Naive B cell (primary cell): ENCODE measurements around the gene ARHGEF18. TPM values are rescaled to one million over a fixed set of nuclear protein-coding genes. Genes with fewer than 3 reads are reported as not detected.
"Not testable (repeated sequence)": the region's sequence is repeated elsewhere in the genome, so short reads cannot be mapped to it uniquely, and the experiment has no call there.

Experiments
- ATAC-seq, 2 donors: fragments of 150-1000 bp; cut with Tn5 transposase; 2 replicates each; pipeline ENCODE4 v1.10.0; 2021; ENCODE audit warnings: low read depth in 2 of 2, mild to moderate bottlenecking in 2 of 2, moderate library complexity in 2 of 2
- DNase-seq: peaks from one replicate; pipeline ENCODE4 v3.0.0; 2022
- H3K27ac Mint-ChIP-seq, 6 donors: one replicate each; pipeline ENCODE4 v1.8.0; 2020 to 2022; ENCODE audit warnings: mild to moderate bottlenecking in 6 of 6, mixed read lengths in 6 of 6, moderate library complexity in 5 of 6, inconsistent platforms in 2 of 6
- H3K27me3 Mint-ChIP-seq, 3 donors: one replicate each; pipeline ENCODE4 v1.8.0; 2021 to 2022; ENCODE audit warnings: mixed read lengths in 3 of 3, mild to moderate bottlenecking in 1 of 3
- H3K36me3 Mint-ChIP-seq, 2 donors: one replicate each; pipeline ENCODE4 v1.8.0; 2020 to 2022; ENCODE audit warnings: mixed read lengths in 2 of 2, inconsistent platforms in 1 of 2, mild to moderate bottlenecking in 1 of 2
- H3K4me1 Mint-ChIP-seq, 3 donors: one replicate each; pipeline ENCODE4 v1.8.0; 2020 to 2022; ENCODE audit warnings: mixed read lengths in 3 of 3, inconsistent platforms in 1 of 3, mild to moderate bottlenecking in 1 of 3, moderate library complexity in 1 of 3
- H3K4me3 Mint-ChIP-seq, 8 donors: one replicate each; pipeline ENCODE4 v1.8.0; 2020 to 2022; ENCODE audit warnings: mild to moderate bottlenecking in 8 of 8, mixed read lengths in 8 of 8, moderate library complexity in 8 of 8, inconsistent platforms in 2 of 8
- H3K9me3 Mint-ChIP-seq, 7 donors: one replicate each; pipeline ENCODE4 v1.8.0; 2020 to 2022; ENCODE audit warnings: mixed read lengths in 7 of 7, mild to moderate bottlenecking in 5 of 7, inconsistent platforms in 2 of 7, moderate library complexity in 1 of 7
- polyA plus RNA-seq, 6 donors: library from polyadenylated mRNA; unstranded; fragments of 300-500 nt; fragmentation: Illumina TruSeq; gene quantifications; one replicate each; pipeline ENCODE4 v1.2.3, GENCODE V29; 2021; ENCODE audit warnings: low read depth in 6 of 6

ARHGEF18 gene
- polyA plus RNA-seq, 6 donors from 2014 or later: 3.0 to 19.9 (median 4.8) TPM

GRCh38 chr19:7355151-7355820 lies 6.5 kb downstream of the ARHGEF18 start:
- Mint-ChIP-seq H3K4me1 (peaks cover 61 to 95% (median 76%) of the 10 kb centered on the region in 3 donors), H3K36me3 (peaks cover 32 to 55% of the 10 kb centered on the region in 2 donors), H3K9me3 (peaks cover 0 to 16% (median 8%) of the 10 kb centered on the region in 7 donors), H3K27me3 (no peaks in the 10 kb centered on the region), H3K27ac (peak overlapping the region in 4 of 6 donors; percentile 80 to 95 (median 92)), H3K4me3 (peak overlapping the region in 6 of 8 donors; percentile 3 to 99 (median 60))
- DNase-seq (no peak), ATAC-seq (no peak)

GRCh38 chr19:7355871-7356270 lies 7.1 kb downstream of the ARHGEF18 start:
- H3K27ac Mint-ChIP-seq: peak overlapping the region in 3 of 6 donors; percentile 51 to 87 (median 72)

DNA sequence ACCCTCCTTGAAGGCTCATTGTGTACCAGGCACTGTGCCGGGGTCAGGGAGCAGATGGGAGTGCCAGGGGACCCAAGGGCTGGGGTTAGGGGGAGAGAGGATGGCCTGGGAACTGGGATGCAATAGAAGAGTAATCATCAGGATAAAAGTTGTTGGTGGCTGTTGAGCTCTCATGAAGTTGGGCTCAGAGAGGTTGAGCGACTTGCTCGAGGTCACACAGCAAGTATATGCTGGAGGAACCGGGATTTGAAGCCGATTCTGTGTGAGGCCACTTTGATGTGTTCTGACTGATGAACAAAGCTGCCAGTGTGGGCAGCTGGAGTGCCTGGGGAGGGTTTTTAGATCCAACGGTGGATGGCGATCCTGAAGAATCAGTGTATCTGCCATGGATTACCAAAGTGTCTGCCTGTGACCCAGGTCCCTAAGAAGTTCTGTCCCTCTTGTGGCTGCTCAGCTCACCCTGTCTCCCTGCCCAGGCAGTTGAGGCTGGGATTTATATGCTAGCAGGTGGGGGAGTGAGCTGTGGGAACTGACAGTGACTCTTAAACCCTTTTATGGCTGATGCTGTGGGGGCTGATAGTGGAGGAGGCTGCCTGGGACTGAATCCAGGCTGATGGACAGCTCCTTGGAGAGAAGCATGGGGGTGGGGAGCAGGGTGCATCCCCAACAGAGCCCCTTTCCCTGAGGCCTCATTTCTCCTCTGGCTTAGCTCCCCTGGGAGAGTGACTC lies 8.3 kb downstream of the ARHGEF18 start:
- DNase-seq: no peak
- peaks cover 54 to 92% (median 67%) of the 10 kb centered on the region in 3 donors for H3K4me1 Mint-ChIP-seq
- peaks cover 27 to 48% of the 10 kb centered on the region in 2 donors for H3K36me3 Mint-ChIP-seq
- no peaks in the 10 kb centered on the region for H3K27me3 Mint-ChIP-seq
- peak overlapping the region in 5 of 6 donors; percentile 0 to 89 (median 74) for H3K27ac Mint-ChIP-seq
- peaks cover 0 to 8% (median 2%) of the 10 kb centered on the region in 7 donors for H3K9me3 Mint-ChIP-seq
- no peak for ATAC-seq
- H3K4me3 Mint-ChIP-seq: peak overlapping the region in 7 of 8 donors; percentile 9 to 78 (median 55)

More at GRCh38 chr19:7355871-7356270, 7.1 kb downstream of the ARHGEF18 start:
- ATAC-seq: no peak
- DNase-seq: no peak
- Mint-ChIP-seq H3K4me1 (peaks cover 55 to 94% (median 70%) of the 10 kb centered on the region in 3 donors), H3K27me3 (no peaks in the 10 kb centered on the region), H3K4me3 (peak overlapping the region in 1 of 8 donors; percentile 39), H3K36me3 (peaks cover 32 to 49% of the 10 kb centered on the region in 2 donors), H3K9me3 (peaks cover 0 to 14% (median 7%) of the 10 kb centered on the region in 7 donors)

- ATAC-seq (no peak), DNase-seq (no peak)
- no peaks in the 10 kb centered on the region for H3K27me3 Mint-ChIP-seq
- H3K4me1 Mint-ChIP-seq: peaks cover 60 to 89% (median 69%) of the 10 kb centered on the region in 3 donors
- peaks cover 26 to 55% of the 10 kb centered on the region in 2 donors for H3K36me3 Mint-ChIP-seq
- H3K9me3 Mint-ChIP-seq: peaks cover 0 to 8% (median 0%) of the 10 kb centered on the region in 7 donors
- H3K27ac Mint-ChIP-seq: peak overlapping the region; percentile 0 to 89 (median 64)
- H3K4me3 Mint-ChIP-seq: peak overlapping the region in 5 of 8 donors; percentile 16 to 62 (median 44)
Measured at GRCh38 chr19:7358102-7358597, 9.4 kb downstream of the ARHGEF18 start.

GRCh38 chr19:7360393-7360984 lies 11.8 kb downstream of the ARHGEF18 start:
- no peak for DNase-seq
- Mint-ChIP-seq H3K27ac (peak overlapping the region in 2 of 6 donors; percentile 19 to 65), H3K9me3 (peaks cover 0 to 8% (median 0%) of the 10 kb centered on the region in 7 donors), H3K4me1 (peaks cover 55 to 84% (median 60%) of the 10 kb centered on the region in 3 donors), H3K27me3 (no peaks in the 10 kb centered on the region), H3K36me3 (peaks cover 26 to 54% of the 10 kb centered on the region in 2 donors), H3K4me3 (no peak overlapping the region)
- no peak for ATAC-seq

DNA sequence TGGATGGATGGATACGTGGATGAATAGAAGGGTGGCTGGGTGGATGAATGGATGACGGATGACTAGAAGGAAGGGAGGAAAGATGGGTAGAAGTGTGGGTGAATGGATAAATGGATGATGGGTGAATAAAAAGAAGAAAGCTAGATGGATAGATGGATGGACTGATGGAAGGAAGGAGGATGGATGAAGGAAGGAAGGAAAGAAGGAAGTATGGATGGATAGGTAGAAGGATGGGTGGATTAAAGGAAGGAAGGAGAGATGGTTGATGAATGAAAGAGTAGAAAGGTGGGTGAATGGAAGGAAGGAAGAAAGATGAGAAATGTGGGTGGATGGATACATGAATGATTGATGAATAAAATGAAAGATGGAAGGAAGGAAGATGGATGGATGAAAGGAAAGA lies 14.5 kb downstream of the ARHGEF18 start:
- Mint-ChIP-seq H3K9me3 (peaks cover 0 to 3% (median 0%) of the 10 kb centered on the region in 7 donors), H3K4me1 (peaks cover 46 to 68% (median 56%) of the 10 kb centered on the region in 3 donors), H3K27me3 (no peaks in the 10 kb centered on the region), H3K27ac (peak overlapping the region; percentile 79 to 96 (median 91)), H3K36me3 (peaks cover 20 to 39% of the 10 kb centered on the region in 2 donors), H3K4me3 (peak overlapping the region in 1 of 8 donors; percentile 17)
- DNase-seq (no peak), ATAC-seq (no peak)

DNA sequence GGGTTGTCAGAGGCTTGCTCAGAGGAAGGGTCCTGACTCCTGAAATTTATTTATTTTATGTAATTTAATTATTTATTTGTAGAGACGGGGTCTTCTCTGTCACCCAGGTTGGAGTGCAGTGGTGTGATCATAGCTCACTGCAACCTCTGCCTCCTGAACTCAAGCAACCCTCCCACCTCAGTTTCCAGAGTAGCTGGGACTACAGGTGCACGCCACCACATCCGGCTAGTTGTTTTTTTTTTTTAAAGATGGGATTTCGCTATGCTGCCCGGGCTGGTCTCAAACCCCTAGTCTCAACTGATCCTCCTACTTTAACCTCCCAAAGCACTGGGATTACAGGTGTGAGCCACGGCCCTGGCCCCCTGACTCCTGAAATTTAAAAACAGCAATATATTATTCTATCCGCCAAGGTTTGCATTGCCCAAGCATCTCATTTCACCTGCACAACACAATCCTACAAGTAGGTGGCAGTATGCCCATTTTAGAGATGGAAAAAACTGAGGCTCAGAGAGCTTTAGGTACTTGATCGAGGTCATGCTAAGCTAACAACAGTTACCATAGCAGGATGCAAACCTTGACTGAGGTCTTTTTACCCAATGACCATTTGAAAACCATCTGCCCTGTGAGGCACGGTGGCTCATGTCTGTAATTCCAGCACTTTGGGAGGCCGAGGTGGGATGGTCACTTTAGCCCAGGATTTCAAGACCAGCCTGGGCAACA lies 18.1 kb downstream of the ARHGEF18 start:
- Mint-ChIP-seq H3K4me1 (peaks cover 31 to 48% (median 45%) of the 10 kb centered on the region in 3 donors), H3K4me3 (no peak overlapping the region), H3K27me3 (no peaks in the 10 kb centered on the region), H3K27ac (peak overlapping the region in 5 of 6 donors; percentile 36 to 89 (median 42)), H3K36me3 (peaks cover 21 to 37% of the 10 kb centered on the region in 2 donors), H3K9me3 (no peaks in the 10 kb centered on the region)
- ATAC-seq (peak in 1 of 2 donors; percentile 39), DNase-seq (no peak)

GRCh38 chr19:7368456-7368855 lies 19.7 kb downstream of the ARHGEF18 start:
- ATAC-seq: no peak
- H3K36me3 Mint-ChIP-seq: peaks cover 22 to 30% of the 10 kb centered on the region in 2 donors
- H3K27ac Mint-ChIP-seq: peak overlapping the region in 2 of 6 donors; percentile 16 to 77
- DNase-seq: no peak
- peaks cover 22 to 36% (median 36%) of the 10 kb centered on the region in 3 donors for H3K4me1 Mint-ChIP-seq
- H3K4me3 Mint-ChIP-seq: no peak overlapping the region
- peaks cover 0 to 1% (median 0%) of the 10 kb centered on the region in 7 donors for H3K9me3 Mint-ChIP-seq
- H3K27me3 Mint-ChIP-seq: no peaks in the 10 kb centered on the region

DNA sequence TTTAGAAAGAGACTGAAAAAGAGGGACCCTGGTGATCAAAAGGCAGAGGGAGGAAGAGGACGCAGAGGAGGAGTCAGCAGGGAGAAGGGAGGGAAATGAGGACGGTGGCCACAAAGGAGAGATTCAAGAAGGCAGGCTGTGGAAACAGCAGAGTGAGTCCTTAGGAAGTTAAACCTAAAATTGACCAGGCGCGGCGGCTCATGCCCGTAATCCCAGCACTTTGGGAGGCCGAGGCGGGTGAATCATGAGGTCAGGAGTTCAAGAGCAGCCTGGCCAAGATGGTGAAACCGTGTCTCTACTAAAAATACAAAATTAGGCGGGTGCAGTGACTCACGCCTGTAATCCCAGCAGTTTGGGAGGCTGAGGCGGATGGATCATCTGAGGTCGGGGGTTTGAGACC lies 20.1 kb downstream of the ARHGEF18 start:
- not testable (repeated sequence) for H3K4me3 Mint-ChIP-seq, ATAC-seq, H3K27me3 Mint-ChIP-seq, H3K9me3 Mint-ChIP-seq, DNase-seq
- peaks cover 18 to 32% (median 32%) of the 10 kb centered on the region in 3 donors for H3K4me1 Mint-ChIP-seq
- H3K27ac Mint-ChIP-seq: peak overlapping the region in 2 of 6 donors; percentile 16 to 77
- peaks cover 18 to 26% of the 10 kb centered on the region in 2 donors for H3K36me3 Mint-ChIP-seq

GRCh38 chr19:7370546-7370945 lies 21.8 kb downstream of the ARHGEF18 start:
- H3K27ac Mint-ChIP-seq: peak overlapping the region in 1 of 6 donors; percentile 44
- DNase-seq (no peak), ATAC-seq (no peak)
- peaks cover 18 to 27% (median 23%) of the 10 kb centered on the region in 3 donors for H3K4me1 Mint-ChIP-seq
- H3K9me3 Mint-ChIP-seq: peaks cover 0 to 1% (median 0%) of the 10 kb centered on the region in 7 donors
- H3K27me3 Mint-ChIP-seq: no peaks in the 10 kb centered on the region
- no peak overlapping the region for H3K4me3 Mint-ChIP-seq
- H3K36me3 Mint-ChIP-seq: peaks cover 14 to 28% of the 10 kb centered on the region in 2 donors

- no peak for DNase-seq
- ATAC-seq: no peak
- Mint-ChIP-seq H3K4me3 (no peak overlapping the region), H3K4me1 (peaks cover 15 to 23% (median 22%) of the 10 kb centered on the region in 3 donors), H3K36me3 (peaks cover 14 to 28% of the 10 kb centered on the region in 2 donors), H3K27ac (peak overlapping the region in 3 of 6 donors; percentile 10 to 81 (median 49)), H3K27me3 (no peaks in the 10 kb centered on the region), H3K9me3 (peaks cover 0 to 1% (median 0%) of the 10 kb centered on the region in 7 donors)
Measured at GRCh38 chr19:7371001-7371400, 22.3 kb downstream of the ARHGEF18 start.

DNA sequence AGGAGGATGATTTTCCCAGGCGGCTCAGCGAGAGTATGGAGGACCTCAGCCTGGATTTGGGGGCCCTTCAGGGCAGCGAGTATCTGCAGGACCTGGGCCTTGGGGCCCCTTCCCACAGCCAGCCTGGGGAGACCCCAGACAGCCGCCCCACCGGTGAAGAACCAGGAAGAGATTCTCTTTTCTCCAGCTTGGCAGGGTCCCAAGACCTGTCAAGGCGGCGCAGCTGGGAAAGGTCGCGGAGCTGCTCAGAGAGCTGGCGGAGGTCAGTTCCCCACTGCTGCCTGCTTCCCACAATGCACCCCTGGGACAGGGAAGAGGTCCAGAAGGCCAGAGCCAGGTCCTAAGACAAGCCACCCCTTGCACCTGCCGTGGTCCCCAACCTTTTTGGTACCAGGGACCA lies 24.1 kb downstream of the ARHGEF18 start:
- Mint-ChIP-seq H3K9me3 (peaks cover 0 to 1% (median 0%) of the 10 kb centered on the region in 7 donors), H3K27ac (no peak overlapping the region), H3K27me3 (no peaks in the 10 kb centered on the region), H3K36me3 (peaks cover 9 to 28% of the 10 kb centered on the region in 2 donors), H3K4me1 (peaks cover 9 to 15% (median 11%) of the 10 kb centered on the region in 3 donors), H3K4me3 (no peak overlapping the region)
- DNase-seq (no peak), ATAC-seq (no peak)
